Central memory CD4-positive, alpha-beta T cell (primary cell): ENCODE results near the gene PRR12.

Source experiments
- DNase-seq: peaks from one replicate; pipeline ENCODE4 v3.0.0; 2022
- total RNA-seq, 3 experiments: gene quantifications; one replicate each; lab custom pipeline; 2026; lab: John Stamatoyannopoulos, UW

PRR12 gene, protein sequence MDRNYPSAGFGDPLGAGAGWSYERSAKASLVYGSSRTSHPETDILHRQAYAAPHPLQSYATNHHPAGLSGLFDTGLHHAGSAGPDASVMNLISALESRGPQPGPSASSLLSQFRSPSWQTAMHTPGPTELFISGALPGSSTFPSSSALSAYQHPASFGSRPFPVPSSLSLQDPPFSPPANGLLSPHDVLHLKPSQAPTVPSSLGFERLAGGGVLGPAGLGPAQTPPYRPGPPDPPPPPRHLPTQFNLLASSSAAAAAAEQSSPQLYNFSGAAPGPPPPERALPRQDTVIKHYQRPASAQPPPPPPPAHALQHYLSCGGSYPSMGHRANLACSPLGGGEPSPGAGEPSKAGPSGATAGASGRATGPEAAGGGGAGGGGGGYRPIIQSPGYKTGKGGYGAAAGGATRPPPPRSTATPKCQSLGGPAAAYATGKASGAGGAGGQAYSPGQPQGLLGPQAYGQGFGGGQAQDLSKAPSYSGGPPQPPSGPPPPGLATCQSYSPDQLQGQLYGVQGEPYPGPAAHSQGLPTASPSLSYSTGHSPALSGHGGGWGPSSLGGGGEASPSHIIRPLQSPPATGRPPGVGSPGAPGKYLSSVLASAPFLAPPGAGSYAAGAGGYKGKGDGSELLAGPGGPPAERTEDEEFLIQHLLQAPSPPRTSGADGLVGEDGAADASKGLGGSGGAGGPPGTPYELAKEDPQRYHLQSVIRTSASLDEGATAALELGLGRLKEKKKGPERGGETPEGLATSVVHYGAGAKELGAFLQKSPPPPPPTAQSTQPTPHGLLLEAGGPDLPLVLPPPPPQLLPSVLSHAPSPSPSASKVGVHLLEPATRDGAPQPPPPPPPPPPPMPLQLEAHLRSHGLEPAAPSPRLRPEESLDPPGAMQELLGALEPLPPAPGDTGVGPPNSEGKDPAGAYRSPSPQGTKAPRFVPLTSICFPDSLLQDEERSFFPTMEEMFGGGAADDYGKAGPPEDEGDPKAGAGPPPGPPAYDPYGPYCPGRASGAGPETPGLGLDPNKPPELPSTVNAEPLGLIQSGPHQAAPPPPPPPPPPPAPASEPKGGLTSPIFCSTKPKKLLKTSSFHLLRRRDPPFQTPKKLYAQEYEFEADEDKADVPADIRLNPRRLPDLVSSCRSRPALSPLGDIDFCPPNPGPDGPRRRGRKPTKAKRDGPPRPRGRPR (N-terminal part only)
- total RNA-seq = 15.7 to 81.2 (median 55.6) reads per million in 3 experiments

DNA sequence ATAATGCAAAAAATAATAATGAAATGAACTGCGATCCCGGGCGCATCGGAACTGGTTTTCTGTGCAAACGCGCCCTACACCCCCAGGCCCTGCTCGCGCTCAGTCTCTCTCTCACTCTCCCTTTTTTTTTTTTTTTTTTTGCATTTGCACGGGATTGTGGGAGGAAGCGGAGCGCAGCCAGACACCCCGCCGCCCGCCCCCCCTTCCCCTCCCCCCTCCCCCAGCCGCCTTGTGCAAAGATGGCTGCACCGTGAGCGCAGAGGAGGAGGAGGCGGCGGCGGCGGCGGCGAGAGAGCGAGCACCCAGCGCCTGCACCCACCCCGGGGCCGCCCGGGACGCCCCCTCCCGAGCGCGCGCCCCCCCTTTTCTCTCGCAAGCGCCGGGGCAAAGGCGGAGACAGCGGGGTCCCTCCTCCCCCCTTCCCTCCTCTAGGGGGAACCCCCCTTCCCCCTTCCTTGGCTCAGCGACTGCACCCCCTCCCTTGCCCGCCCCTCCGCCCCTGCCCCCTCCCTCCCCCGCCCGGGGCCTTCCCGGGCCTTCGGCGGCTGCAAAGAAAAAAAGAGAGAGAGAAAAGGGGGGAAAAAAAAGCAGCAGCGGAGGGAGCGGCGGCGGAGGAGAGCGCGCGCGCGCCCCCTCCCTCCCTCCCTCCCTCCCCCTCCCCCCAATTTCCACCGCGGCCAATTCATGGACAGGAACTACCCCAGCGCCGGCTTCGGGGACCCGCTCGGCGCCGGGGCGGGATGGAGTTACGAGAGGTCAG is at the start of gene PRR12:
TSS of gene PRR12 (plus strand) at position 212 of the 760 bp plus-strand sequence. CDS start at position 685, 473 bp downstream.
- DNase-seq = peak; percentile 70

DNA sequence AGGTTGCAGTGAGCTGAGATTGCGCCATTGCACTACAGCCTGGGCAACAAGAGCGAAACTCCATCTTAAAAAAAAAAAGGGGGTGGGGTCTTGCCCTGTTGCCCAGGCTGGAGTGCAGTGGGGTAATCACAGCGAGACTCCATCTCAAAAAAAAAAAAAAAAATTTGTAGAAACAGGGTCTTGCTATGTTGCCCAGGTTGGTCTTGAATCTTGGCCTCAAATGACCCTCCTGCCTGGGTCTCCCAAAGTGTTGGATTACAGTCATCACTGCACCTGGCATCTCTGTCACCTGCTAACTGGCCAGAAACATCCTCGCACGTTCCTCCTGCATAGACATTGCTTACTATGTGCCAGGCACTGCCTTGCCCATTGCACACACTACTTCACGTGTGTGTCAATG is 49.1 kb upstream of the PRR12 start:
- no peak for DNase-seq

GRCh38 chr19:49542446-49542845 is 48.5 kb upstream of the PRR12 start:
- no peak for DNase-seq

GRCh38 chr19:49543032-49543431 is 48.0 kb upstream of the PRR12 start:
- no peak for DNase-seq

DNA sequence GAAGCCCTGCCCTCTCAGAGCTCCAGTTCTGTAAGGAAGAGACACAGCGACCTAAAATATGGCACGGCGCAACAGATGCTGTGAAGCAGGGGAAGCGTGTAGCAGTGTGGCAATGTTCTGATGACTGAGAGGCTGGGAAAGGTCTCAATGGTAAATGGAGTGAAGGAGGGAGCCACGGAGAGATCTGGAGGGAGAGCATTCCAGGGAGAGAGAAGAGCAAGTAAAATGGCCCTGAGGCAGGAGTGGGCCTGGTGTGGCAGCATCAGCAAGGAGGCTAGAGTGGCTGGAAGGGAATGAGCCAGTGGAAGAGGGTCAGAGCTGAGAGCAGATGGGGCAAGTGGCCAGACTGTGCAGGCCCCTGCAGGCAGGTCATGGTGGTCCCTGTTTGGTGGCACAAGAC is 46.8 kb upstream of the PRR12 start:
- DNase-seq = no peak

- DNase-seq = peak; percentile 75
Observed at GRCh38 chr19:49546825-49547565, 44.0 kb upstream of the PRR12 start.

GRCh38 chr19:49549045-49549444 is 41.9 kb upstream of the PRR12 start:
- no peak for DNase-seq

DNA sequence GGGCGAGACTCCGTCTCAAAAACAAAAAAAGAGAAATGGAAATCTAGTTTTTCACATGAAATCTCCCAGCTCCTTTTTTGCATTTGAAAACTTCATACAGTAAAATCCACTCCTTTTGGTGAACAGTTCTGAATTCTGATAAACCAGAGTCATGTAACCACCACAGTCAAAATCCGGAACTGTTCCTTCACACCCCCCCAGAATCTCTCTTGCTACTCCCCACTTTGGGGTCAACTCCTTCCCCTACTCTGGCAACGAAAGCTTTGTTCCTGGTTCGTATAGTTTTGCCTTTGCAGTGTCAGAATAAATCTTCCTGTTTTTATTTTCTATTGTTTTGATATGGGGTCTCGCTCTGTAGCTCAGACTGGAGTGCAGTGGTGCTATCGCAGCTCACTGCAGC is 39.5 kb upstream of the PRR12 start:
- DNase-seq = no peak

DNA sequence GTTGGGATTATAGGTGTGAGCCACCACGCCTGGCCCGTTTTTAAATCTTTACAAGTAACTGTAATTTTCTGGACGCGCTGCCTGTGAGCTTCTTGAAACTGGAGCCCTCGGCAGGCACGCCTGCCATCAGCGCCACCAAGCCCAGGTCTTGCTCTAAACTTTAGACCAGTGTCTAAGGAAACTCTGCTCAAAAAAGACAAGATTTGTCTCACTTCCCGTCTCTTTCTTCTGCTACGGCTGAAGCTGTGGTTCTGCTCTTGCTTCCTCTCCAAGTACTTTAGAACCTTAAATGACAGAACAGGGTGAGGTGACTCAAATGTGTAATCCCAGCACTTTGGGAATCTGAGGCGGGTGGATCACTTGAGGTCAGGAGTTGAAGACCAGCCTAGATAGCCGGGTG is 38.2 kb upstream of the PRR12 start:
- peak; percentile 62 for DNase-seq

GRCh38 chr19:49553451-49554271 is 37.3 kb upstream of the PRR12 start:
- DNase-seq = no peak

DNA sequence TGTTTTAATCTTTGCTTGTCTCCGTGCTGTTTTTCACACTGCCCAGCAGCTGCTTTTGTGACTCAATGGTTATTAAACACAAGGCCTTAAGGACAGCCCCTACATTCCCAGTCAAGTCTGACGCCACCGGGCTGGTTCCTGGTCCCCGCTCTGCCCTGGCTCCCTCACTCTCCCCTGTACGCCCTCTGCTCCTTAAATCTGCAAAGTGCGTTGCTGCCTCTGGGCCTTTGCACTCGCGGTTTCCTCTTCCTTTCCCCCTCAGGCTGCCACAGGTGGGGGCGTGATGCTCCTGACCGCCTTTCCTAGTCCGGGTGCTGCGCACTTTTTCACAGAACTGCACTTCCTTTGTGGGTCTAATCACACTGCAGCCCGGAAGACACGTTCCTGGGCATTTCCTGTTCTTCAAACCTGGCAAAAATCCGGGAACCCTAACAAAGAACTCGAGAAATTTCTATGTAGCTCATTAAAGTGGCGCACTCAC is 36.2 kb upstream of the PRR12 start:
- DNase-seq = peak; percentile 54

- DNase-seq = peak; percentile 82
Observed at GRCh38 chr19:49555600-49556411, 35.2 kb upstream of the PRR12 start.

- no peak for DNase-seq
Observed at GRCh38 chr19:49556412-49557398, 34.3 kb upstream of the PRR12 start.

GRCh38 chr19:49557641-49558325 is 33.2 kb upstream of the PRR12 start:
- DNase-seq = no peak

DNA sequence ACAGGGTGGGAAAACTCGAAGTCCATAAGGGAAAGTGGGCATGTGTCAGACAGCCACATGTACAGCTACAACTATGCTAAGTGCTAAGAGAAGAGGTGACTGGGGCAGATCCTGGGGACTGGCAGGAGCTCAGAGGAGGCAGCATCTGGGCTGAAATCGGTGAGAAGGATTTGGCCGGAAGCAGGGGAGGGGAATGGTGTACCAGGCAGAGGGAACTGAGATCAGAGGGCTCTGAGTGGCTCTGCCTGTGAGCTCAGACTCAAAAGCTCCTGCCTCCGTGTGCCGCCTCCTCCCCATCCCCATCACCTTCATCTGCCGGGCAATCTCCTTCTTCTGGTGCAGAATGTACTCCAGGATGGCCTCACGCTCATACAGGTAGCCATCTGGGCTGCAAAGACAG is 32.4 kb upstream of the PRR12 start:
- DNase-seq = no peak

GRCh38 chr19:49559443-49559842 is 31.5 kb upstream of the PRR12 start:
- DNase-seq = no peak

GRCh38 chr19:49559928-49560327 is 31.1 kb upstream of the PRR12 start:
- DNase-seq = no peak
